T-helper 2 cell treated with Interferon-gamma antibody and Interleukin-4, amounts not matched to agents 5 μg/mL and 100 μg/mL, for 36 hours (primary cell): ENCODE results near the gene CSPG4.
A peak's percentile ranks its signal among the peaks of the same experiment; 100 is the strongest.
"Not testable (repeated sequence)": the region's sequence is repeated elsewhere in the genome, so short reads cannot be mapped to it uniquely, and the experiment has no call there.

Experiments used
- DNase-seq: peaks from one replicate; pipeline ENCODE4 v3.0.0; 2021; ENCODE audit warnings: low spot score
- H3K27ac Mint-ChIP-seq: one replicate; pipeline ENCODE4 v1.8.0; 2021; ENCODE audit warnings: mild to moderate bottlenecking, mixed read lengths
- H3K27me3 Mint-ChIP-seq: one replicate; pipeline ENCODE4 v1.8.0; 2021; ENCODE audit warnings: low read depth, mixed read lengths
- H3K36me3 Mint-ChIP-seq: one replicate; pipeline ENCODE4 v1.8.0; 2021; ENCODE audit warnings: low read depth, mixed read lengths
- H3K4me1 Mint-ChIP-seq: one replicate; pipeline ENCODE4 v1.8.0; 2021; ENCODE audit warnings: low read depth, mixed read lengths
- H3K4me3 Mint-ChIP-seq: one replicate; pipeline ENCODE4 v1.8.0; 2022; ENCODE audit warnings: mild to moderate bottlenecking, moderate library complexity, mixed read lengths
- H3K9me3 Mint-ChIP-seq: one replicate; pipeline ENCODE4 v1.8.0; 2021; ENCODE audit warnings: mixed read lengths

Gene CSPG4

DNA sequence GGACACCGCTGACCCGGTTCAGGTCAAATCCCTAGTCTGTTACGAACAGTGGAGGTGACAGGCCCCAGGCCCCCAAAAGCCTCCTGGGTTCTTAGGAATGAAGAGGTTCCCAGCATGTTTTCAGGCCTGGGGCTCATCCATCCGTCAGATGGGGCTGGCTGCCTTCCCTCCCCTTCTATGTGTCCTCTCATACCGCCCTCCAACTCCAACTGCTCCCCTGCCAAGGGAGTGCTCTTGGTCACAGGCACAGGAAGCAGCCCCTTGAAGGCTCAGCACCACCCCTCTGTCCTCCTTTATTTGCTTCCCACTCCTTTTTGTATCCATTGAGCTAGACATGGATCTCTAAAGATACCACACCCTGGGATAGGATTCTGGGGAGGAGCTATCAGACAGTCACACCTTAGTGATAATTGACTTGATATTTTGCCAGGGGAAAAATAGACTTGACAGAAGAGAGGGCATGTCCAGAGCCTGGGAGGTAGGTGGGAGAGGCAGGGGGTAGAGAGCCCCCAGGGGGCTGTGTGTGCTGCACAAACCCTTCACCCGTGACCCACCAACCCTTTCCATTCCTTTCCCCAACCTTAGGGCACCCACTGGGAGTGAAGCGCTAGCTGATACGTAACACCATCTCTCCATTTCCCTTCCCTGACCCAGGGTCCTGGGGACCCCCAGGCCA, 10.7 kb upstream of the CSPG4 start:
- H3K27me3 Mint-ChIP-seq = peaks cover 4% of the 10 kb centered on the region
- no peaks in the 10 kb centered on the region for H3K9me3 Mint-ChIP-seq
- H3K4me3 Mint-ChIP-seq = no peak overlapping the region
- DNase-seq = no peak
- no peaks in the 10 kb centered on the region for H3K36me3 Mint-ChIP-seq
- H3K27ac Mint-ChIP-seq = no peak overlapping the region
- H3K4me1 Mint-ChIP-seq = peaks cover 3% of the 10 kb centered on the region

DNA sequence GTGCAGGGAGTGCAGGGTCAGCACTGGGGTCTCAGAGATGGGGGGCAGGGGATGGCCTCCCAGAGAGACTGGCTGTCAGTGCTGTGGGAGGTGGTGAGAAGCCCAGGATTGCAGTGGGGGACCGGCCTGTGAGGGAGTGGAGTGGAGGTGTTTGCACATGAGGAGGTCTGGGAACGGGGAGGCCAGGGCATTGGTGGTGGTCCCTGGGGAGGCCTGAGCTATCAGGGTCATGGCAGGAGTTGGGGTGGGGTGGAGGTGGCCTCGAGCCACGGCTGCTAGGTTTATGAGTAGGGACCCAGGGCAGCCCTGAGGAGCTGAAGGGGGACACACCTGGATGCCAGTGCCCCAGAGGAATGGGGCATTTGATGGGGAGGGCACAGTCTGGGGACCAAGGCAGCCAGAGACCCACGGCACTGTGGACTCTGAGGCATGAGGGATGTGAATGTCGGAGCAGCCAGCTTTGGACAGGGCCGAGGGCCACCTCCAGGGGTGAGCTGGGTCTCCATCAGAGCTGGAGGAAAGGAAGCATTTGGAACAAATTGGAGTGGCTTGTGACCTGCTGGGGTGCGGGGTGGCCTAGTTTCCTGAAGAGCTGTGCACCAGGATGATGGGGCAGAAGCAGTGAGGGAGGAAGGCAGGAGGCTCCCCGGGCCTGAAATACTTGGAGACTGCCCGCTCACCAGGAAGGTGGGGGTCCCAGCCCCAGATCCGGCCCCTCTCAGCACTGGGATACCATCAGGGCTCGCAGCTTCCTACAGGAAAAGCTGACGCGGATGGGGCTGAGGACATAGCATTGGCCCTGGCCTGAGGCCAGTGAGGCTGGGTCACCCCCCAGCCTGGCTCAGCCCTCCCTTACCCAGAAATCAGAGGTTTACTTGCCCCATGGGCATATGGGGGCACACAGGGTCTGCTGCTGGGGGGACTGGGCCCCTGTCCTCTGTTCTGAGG, 9.5 kb upstream of the CSPG4 start:
- Mint-ChIP-seq H3K27ac (peak overlapping the region; percentile 26), H3K9me3 (no peaks in the 10 kb centered on the region), H3K36me3 (no peaks in the 10 kb centered on the region), H3K4me3 (no peak overlapping the region), H3K27me3 (no peaks in the 10 kb centered on the region), H3K4me1 (peaks cover 3% of the 10 kb centered on the region)
- no peak for DNase-seq

DNA sequence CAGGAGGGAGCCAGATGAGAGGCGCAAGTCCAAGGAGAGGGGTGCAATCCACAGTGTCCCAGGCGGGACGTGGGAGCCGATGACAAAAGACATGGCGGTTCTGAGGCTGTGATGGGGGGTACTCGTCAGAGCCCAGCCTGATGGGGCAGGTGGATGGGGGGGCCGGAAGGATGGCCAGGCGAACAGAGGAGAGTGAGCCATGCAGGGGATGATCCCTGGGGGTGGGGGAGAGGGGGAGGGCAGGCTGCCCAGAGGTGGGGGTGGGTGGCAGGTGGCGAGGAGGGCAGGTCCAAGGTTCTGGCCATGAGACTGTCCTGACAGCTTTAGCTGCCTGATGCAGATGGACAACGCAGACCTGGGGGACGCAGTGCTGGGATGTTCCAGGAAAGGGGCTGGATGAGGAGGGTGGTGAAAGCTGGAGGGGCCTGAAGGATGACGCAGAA, 8.9 kb upstream of the CSPG4 start:
- no peaks in the 10 kb centered on the region for H3K27me3 Mint-ChIP-seq
- no peak overlapping the region for H3K4me3 Mint-ChIP-seq
- no peak for DNase-seq
- no peak overlapping the region for H3K27ac Mint-ChIP-seq
- H3K4me1 Mint-ChIP-seq = peaks cover 3% of the 10 kb centered on the region
- H3K36me3 Mint-ChIP-seq = no peaks in the 10 kb centered on the region
- no peaks in the 10 kb centered on the region for H3K9me3 Mint-ChIP-seq

DNA sequence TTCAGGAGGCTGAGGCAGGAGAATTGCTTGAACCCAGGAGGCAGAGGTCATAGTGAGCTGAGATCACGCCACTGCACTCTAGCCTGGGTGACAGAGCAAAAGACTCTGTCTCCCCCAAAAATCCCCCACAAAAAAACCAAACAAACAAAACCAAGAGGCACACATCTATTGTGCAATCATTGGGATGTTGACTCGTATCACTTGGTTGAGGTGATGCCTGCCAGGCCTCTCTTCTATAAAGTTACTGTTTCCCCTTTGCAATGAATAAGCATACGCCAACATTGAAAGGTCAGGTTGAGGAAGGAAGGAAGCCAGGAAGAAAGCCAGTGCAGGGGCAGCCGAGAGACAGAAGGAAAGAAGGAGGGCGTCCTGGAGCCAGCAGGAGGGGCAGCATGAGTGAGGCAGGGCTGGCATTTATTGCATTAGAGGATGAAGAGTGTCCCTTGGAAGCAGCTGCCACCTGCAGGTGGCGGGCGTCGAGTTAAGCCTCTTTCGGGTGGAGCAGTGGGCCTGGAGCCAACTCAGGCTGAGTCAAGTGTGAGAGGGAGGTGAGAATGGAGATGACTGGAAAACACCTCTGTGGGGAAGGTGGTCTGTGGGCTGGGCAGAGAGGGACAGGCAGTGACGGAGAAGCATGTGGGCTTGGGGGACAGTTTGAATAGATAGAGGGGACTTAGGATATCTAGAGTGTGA, 8.3 kb upstream of the CSPG4 start:
- Mint-ChIP-seq H3K9me3 (no peaks in the 10 kb centered on the region), H3K4me1 (peaks cover 3% of the 10 kb centered on the region), H3K27me3 (no peaks in the 10 kb centered on the region), H3K4me3 (no peak overlapping the region), H3K27ac (no peak overlapping the region), H3K36me3 (no peaks in the 10 kb centered on the region)
- peak; percentile 19 for DNase-seq

DNA sequence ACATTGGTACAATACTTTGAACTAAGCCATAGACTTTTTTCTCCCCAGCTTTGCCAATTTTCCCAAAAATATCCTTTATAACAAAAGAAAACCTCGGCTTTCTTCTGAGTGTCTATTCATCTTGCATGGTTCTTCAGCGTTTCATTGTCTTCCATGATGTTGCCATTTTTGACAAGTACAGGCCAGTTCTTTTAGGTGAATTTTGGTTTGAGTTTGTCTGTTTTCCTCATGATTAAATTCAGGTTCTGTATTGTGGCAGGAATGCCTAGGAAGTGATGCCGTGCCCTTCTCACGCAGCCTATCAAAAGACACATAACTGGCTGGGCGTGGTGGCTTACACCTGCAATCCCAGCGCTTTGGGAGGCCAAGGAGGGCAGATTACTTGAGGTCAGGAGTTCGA, 7.6 kb upstream of the CSPG4 start:
- Mint-ChIP-seq H3K4me3 (no peak overlapping the region), H3K4me1 (peaks cover 3% of the 10 kb centered on the region), H3K9me3 (no peaks in the 10 kb centered on the region), H3K36me3 (no peaks in the 10 kb centered on the region), H3K27ac (no peak overlapping the region), H3K27me3 (no peaks in the 10 kb centered on the region)
- DNase-seq = no peak

DNA sequence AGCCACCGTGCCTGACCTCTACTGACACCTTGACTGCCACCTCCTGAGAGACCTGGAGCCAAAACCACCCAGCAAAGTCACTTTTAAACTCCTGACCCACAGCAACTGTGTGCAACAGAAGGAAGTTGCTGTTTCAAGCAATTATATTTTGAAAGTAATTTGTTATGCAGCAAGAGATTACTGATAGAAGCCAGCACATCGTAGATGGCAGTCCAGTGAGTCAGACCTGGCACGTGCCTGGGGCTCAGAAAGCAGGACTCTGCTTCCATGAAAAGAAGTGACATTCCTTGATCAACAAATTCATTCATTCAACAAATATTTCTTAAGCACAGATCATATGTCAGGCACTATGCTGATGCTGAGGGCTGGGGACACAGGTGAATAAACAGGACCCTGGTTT, 5.7 kb upstream of the CSPG4 start:
- no peak for DNase-seq
- Mint-ChIP-seq H3K36me3 (no peaks in the 10 kb centered on the region), H3K4me1 (peaks cover 3% of the 10 kb centered on the region), H3K9me3 (no peaks in the 10 kb centered on the region), H3K27ac (no peak overlapping the region), H3K27me3 (peaks cover 12% of the 10 kb centered on the region), H3K4me3 (no peak overlapping the region)

DNA sequence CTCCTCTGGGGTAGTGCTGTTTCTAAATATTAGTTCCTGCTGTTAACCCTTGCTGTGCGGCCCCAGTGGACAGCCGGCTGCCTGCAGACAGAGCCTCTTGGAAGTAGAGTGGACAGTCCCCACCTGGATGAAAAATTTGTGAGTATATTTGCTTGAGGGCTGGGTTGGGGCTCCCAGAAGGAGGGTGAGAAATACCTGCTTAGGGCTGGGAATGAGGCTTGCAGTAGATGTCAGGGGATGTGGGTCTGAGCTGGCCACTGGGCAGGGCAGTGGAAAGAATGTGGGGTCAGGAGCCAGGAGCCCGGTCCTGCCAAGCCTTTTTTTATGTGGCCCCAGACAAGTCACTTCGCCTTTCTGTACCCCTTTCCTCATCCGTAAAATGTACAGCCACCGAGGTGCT, 4.4 kb upstream of the CSPG4 start:
- not testable (repeated sequence) for H3K9me3 Mint-ChIP-seq, H3K4me1 Mint-ChIP-seq, H3K4me3 Mint-ChIP-seq, H3K36me3 Mint-ChIP-seq, H3K27ac Mint-ChIP-seq, DNase-seq
- peaks cover 16% of the 10 kb centered on the region for H3K27me3 Mint-ChIP-seq

DNA sequence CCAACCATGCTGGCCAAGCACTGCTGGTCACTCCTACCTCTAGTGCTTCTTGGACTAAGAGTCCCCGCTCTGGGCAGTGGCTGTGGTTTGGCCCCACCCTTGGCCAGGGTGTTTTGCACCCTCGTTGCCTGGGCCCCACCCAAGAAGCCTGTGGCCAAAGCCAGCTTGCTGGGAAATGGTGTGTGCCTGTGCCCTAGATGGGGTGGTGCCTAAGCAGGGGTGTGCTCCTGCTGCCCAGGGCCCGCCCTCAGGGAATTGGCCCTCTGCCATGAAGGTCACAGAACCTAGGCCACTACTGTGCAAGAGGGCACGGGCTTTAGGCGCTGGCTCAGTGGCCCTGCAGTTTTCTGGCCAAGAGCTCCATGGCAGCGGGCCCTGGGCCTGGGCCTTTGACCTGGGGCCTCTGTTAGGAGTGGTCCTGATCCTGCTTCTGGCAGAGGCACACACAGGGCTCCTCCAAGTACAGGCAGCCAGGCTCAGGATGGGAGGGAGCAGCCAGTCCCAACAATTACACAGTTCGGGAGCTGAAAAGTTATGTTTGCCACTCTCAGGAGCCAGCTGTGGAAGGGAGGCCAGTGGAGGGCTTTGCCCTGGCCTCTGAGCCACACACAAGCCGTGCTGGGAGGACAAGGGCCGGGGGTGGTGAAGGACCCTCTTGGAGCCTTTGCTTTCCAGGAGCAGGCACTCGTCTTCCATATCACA, 3.8 kb upstream of the CSPG4 start:
- not testable (repeated sequence) for H3K27ac Mint-ChIP-seq, DNase-seq, H3K36me3 Mint-ChIP-seq, H3K9me3 Mint-ChIP-seq, H3K4me3 Mint-ChIP-seq, H3K4me1 Mint-ChIP-seq
- peaks cover 20% of the 10 kb centered on the region for H3K27me3 Mint-ChIP-seq

DNA sequence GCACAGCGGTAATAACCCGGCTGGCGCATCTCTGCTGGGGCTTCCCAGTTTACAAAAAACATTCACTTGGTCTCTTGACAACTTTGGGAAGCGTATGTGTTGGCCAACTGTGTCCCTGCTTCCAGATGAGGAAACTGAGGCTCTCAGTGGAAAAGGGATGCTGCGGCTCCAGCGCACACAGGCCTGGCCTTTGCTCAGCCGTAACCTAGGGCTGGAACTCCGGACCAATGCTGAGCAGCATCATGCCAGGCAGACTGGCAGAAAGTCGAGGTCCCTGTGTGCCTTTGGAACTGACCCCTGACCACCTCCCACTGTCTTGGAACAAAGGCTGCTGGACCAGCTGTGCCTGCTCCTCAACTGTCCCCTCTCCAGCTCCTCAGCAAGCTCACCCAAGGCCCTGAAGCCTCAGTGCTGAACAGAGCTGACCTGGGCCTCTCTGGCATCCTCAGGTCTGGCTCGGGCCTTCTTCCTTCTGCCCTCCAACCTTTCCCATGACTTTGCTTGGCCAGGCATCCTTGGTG, 2.7 kb upstream of the CSPG4 start:
- not testable (repeated sequence) for DNase-seq, H3K9me3 Mint-ChIP-seq, H3K27ac Mint-ChIP-seq, H3K4me3 Mint-ChIP-seq, H3K36me3 Mint-ChIP-seq, H3K4me1 Mint-ChIP-seq
- H3K27me3 Mint-ChIP-seq = peaks cover 20% of the 10 kb centered on the region

DNA sequence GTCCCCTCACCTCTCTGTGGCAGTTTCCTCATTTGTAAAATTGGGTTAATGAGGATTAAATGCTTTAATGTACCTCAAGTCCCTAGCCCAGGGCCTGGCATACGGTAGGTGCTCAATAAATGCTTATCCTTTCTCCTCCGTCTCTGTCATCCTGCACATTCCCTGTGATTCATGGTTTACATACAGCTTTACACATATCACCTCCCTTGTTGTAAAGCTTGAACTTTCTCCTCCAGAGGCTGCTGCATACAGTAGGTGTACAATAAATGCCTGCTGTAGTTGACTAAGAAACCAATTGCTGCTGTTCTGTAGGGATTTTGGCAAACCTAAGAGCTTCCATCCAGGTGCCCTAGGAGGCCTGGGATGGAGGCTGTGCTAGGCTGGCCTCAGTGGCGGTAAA, 1.5 kb upstream of the CSPG4 start:
- Mint-ChIP-seq H3K9me3 (no peaks in the 10 kb centered on the region), H3K4me1 (no peaks in the 10 kb centered on the region), H3K27me3 (peaks cover 20% of the 10 kb centered on the region), H3K4me3 (no peak overlapping the region), H3K36me3 (no peaks in the 10 kb centered on the region), H3K27ac (no peak overlapping the region)
- no peak for DNase-seq

DNA sequence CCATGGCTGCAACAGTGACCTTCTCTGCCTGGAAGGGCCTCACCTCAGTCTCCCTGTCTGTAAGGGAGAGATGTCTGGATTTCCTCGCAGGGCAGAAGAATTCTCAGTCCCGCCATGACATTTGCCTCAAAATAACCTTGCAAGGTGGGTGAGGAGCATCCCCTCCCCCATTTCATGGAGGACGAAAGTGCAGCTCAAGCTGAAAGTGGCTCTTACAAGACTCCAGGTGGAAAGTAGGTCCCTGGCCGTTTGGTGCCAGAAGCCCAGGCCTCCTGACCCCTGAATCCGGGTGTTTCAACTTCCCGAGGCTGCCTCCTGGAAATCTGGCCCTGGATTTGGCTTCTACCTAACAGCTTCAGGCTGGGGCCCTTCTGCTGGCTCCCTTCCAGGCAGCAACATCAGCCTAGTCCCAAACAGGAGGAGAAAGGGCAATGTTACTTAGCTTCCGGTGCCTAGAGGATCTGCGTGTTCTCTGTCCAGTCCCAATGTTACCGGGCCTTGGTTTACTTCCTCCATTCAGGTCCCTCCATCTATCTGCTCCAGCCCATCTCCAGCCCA, 769 bp upstream of the CSPG4 start:
- Mint-ChIP-seq H3K4me3 (no peak overlapping the region), H3K4me1 (no peaks in the 10 kb centered on the region), H3K36me3 (no peaks in the 10 kb centered on the region), H3K27ac (no peak overlapping the region), H3K27me3 (peaks cover 23% of the 10 kb centered on the region), H3K9me3 (no peaks in the 10 kb centered on the region)
- no peak for DNase-seq

DNA sequence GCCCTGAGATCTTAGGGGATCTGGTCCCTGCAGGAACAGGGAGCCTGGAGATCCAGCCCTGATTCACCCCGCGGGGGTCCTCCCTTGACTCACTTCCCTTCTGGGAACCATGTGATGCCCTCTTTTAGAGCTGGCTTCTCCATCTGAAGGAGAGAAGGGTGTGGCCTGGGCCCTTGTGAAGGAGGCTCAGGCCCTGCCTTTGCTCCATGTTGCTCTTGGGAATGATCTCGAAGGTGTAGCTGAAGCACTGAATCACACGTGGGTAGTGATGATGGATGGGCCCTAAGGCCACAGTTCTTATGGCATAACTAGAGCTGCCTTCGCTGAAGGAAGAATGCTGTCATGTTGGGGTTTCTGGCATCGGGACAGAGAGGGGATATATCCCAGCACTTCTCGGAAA, 1.2 kb downstream of the CSPG4 start:
- not testable (repeated sequence) for H3K36me3 Mint-ChIP-seq, H3K4me3 Mint-ChIP-seq, H3K27ac Mint-ChIP-seq, H3K9me3 Mint-ChIP-seq, H3K4me1 Mint-ChIP-seq, DNase-seq
- peaks cover 23% of the 10 kb centered on the region for H3K27me3 Mint-ChIP-seq

DNA sequence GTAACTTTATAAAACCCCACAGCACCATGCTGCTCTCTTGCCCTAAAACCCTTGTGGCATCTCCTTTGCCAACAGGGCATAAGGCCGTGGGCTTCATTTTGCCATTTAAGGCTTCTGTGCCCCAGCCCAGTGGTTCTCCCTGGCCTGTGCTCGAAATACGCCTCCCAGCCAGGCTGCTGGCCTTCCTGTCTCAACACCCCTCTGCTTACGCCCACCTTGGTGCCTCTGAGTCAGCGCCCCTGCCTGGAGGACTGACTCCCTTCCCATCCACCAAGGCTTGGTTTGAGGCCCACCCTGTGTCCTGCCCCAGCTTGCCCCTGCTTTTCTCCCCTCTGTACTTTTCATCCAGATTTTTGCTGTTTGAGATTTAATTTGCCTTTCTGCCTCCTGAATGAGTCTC, 1.8 kb downstream of the CSPG4 start:
- H3K27ac Mint-ChIP-seq, H3K4me1 Mint-ChIP-seq, H3K9me3 Mint-ChIP-seq, H3K4me3 Mint-ChIP-seq, DNase-seq, H3K36me3 Mint-ChIP-seq: not testable (repeated sequence)
- H3K27me3 Mint-ChIP-seq = peaks cover 23% of the 10 kb centered on the region
